T-helper 1 cell treated with Interleukin-12 subunit alpha and Interleukin-12 subunit beta and Interleukin-4 antibody, amounts not matched to agents 30 ng/mL and 1 ng/mL, for 36 hours (primary cell): ENCODE results near the gene TMEM163. TPM values are rescaled to one million over a fixed set of nuclear protein-coding genes. Genes with fewer than 3 reads are reported as not detected.

Source experiments
- intact Hi-C: fragments of 100-400 bp; cut with micrococcal nuclease; formaldehyde crosslinking; loops from one replicate; pipeline ENCODE4 v1.15.1; 2024
- total RNA-seq: library from RNA; stranded (reverse); gene quantifications from 2 replicates; pipeline ENCODE4 v1.2.3, GENCODE V29; 2022

Gene TMEM163
- total RNA-seq, 1 donor from 2014 or later, result 0.29 TPM

GRCh38 chr2:134693359-134694330 is 25.2 kb downstream of the TMEM163 start:
- intact Hi-C loops, result no loop called here

GRCh38 chr2:134692499-134692898 is 26.3 kb downstream of the TMEM163 start:
- intact Hi-C loops, result loop anchor here (1.0 kb wide), 2 partner anchors 116 to 226 kb away; no protein-coding TSS in a partner anchor

GRCh38 chr2:134690629-134691215 is 28.1 kb downstream of the TMEM163 start:
- intact Hi-C loops, result no loop called here

- intact Hi-C loops, result no loop called here
Measured at GRCh38 chr2:134689315-134689714, 29.5 kb downstream of the TMEM163 start.

- intact Hi-C loops, result no loop called here
Measured at GRCh38 chr2:134685967-134686366, 32.8 kb downstream of the TMEM163 start.

DNA sequence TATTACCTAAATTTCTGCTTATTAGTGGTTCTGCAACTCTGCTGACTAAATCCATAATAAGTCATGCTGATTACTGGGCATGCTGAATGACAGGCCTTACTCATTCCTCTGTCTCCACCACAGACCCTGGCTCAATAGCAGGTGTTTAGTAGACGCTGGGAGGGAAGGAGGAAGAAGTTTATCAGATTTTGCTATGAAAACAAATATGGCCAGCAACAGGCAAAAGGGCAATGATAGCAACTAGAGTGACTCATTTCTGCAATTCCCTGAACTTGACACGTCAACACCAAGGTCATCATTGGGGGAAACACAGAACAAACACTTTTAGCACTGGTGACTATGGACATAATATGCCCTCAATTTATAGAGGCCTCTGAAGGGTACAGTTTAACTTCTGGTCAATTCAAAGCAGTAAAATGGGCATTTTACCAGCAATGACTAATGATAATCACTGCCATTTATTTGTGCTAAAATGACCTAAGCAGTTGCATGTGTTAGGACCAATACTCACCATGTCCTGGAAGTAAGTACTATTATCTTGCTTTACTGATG is 35.2 kb downstream of the TMEM163 start:
- intact Hi-C loops, result no loop called here

GRCh38 chr2:134682726-134683125 is 36.1 kb downstream of the TMEM163 start:
- intact Hi-C loops, result no loop called here

DNA sequence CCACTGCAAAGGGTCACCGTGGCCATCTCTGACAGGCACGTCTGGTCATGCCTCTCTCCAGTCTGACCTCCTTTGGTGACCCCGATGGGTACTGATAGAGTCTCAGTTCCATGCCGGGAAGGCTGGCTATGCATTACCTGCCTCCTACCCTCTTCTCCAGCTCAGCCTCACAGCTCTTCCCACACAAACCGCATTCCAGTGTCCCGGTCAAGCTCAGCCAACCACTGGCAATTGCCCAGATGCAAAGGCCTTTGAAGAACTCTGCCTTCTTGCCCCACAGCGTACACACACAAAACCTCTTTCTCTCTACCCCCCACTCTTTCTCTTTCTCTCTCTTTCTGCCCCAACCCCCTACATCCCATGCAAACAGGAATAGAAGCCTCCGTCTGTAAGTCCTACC is 37.6 kb downstream of the TMEM163 start:
- intact Hi-C loops, result no loop called here

GRCh38 chr2:134679745-134680144 is 39.1 kb downstream of the TMEM163 start:
- intact Hi-C loops, result loop anchor here (1.0 to 10.0 kb wide), 3 partner anchors 9 to 1745 kb away; no protein-coding TSS in a partner anchor

DNA sequence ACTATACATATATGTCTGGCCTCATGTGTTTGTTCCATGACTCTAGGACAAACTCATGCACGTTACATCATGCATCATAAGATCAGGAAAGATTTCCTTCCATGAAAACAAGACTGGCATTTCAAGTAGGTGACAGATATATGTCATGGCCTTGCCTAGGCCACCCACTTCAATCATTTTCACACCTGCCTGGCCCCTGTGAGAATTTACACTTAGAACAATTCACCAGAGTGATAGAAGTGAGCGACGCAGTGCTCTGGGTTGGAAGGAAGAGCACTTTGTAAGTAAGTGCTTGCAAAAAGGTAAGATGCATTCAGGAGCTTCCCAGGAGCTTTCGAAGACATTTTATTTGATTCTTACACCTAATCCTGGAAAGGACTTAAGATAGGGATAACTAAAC is 39.5 kb downstream of the TMEM163 start:
- intact Hi-C loops, result loop anchor here (1.0 to 10.0 kb wide), 3 partner anchors 9 to 1746 kb away; no protein-coding TSS in a partner anchor

DNA sequence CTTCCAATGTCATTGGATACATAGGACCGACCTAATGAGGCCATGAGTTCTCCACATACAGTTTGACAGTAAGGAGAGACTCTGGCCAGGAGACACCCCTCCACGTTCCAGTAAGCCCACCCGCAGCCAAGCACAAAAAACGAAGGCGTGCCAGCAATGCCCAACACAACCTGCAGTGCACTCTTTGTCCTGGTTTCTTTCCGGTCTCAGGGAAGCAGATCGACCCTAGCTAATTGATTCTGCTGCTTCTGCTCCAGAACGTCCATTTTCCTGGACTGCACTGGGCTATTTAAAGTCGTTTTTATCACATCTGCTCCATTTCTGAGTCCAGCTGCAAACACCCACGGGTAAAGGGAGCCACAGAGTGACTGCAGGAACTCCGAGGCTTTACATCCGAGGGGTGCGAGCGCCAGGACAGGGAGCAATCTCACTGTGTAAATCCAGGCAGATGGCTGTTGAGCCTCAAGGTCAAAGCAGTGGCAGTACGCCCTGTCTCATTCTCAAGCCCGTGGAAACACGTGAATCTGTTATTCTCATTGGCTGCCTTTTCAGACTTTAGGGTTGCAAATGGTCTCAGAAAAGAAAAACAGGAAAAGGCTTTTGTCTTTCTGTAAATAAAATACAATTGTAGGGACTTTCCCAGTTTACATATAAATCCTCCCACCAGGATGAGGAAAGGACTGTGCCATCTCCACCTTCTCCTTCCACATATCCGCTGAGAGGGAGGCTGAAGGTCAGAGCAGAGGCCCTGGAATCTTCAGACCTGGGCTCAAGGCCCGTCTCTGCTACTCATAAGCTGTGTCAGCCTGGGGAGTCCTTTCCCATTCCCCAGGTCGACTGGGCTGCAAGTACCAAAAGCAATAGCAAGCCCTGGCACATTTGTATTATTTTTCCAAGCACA is 40.7 kb downstream of the TMEM163 start:
- intact Hi-C loops, result loop anchor here (2.0 to 10.0 kb wide), 2 partner anchors 21 to 1747 kb away; no protein-coding TSS in a partner anchor

GRCh38 chr2:134676960-134677359 is 41.8 kb downstream of the TMEM163 start:
- intact Hi-C loops, result loop anchor here (10.0 kb wide), 1 partner anchor 1748 kb away; no protein-coding TSS in a partner anchor

DNA sequence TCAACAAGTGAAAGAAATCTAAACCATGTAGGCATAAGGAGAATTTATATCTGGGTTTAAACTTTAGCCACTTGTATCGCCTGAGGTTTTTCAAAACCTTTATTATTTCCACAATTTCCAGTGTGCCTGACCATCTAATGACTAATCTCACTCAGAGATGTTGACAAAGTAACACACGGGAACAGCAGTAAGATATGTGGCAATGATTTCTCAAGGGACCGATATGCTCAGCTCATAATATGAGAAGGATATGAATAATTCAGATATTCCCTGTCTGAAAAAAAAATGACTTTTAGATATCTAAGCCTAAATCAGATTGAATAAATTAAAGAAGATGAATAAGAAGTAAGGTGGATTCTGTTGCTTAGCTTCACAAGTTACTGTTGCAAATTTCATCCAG is 43.5 kb downstream of the TMEM163 start:
- intact Hi-C loops, result loop anchor here (10.0 kb wide), 1 partner anchor 1749 kb away; no protein-coding TSS in a partner anchor

DNA sequence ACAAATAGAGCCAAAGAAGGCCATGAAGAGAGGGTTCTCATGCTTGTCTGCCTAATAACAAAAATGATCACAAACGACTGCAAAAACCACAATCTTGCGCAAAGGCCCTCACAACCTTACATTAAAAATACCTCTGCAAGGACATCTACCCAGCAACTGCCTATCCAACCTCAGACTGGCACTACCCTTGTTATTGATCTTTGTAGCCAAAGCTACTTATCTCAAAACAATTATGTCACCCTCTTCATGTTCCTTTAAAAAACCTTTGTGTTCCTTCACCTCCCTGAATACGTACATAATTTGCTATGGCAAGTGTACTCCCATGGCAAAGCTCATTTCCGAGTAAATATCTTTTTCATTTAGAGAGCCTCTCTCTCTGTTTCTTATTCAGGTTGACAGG is 44.1 kb downstream of the TMEM163 start:
- intact Hi-C loops, result loop anchor here (5.0 to 10.0 kb wide), 3 partner anchors 378 to 1750 kb away; partner anchors contain the start of genes R3HDM1, RAB3GAP1 and ZRANB3

DNA sequence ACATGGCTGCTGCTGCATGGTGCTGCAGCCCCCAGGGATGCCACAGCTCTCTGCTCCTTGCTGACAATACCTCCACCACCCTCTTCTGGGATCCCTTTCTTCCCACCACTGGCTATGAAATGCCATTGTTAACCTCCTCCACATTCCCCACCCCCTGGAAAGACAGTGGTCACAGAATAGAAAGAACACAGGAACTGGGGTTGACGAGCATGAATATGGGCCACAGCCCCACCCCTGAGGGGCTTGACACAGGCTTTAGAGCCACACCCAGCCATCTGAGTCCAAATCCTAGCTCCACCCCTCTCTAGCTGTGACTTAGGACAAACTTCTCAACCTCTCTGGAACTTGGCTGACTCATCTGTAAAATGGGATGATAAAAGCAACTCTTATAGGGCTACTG is 47.3 kb downstream of the TMEM163 start:
- intact Hi-C loops, result loop anchor here (2.0 to 10.0 kb wide), 6 partner anchors 43 to 1753 kb away; partner anchors contain the start of genes CCNT2, R3HDM1, RAB3GAP1 and ZRANB3

GRCh38 chr2:134670955-134671354 is 47.8 kb downstream of the TMEM163 start:
- intact Hi-C loops, result loop anchor here (1.0 to 10.0 kb wide), 7 partner anchors 8 to 1754 kb away; partner anchors contain the start of genes CCNT2, R3HDM1, RAB3GAP1 and ZRANB3

DNA sequence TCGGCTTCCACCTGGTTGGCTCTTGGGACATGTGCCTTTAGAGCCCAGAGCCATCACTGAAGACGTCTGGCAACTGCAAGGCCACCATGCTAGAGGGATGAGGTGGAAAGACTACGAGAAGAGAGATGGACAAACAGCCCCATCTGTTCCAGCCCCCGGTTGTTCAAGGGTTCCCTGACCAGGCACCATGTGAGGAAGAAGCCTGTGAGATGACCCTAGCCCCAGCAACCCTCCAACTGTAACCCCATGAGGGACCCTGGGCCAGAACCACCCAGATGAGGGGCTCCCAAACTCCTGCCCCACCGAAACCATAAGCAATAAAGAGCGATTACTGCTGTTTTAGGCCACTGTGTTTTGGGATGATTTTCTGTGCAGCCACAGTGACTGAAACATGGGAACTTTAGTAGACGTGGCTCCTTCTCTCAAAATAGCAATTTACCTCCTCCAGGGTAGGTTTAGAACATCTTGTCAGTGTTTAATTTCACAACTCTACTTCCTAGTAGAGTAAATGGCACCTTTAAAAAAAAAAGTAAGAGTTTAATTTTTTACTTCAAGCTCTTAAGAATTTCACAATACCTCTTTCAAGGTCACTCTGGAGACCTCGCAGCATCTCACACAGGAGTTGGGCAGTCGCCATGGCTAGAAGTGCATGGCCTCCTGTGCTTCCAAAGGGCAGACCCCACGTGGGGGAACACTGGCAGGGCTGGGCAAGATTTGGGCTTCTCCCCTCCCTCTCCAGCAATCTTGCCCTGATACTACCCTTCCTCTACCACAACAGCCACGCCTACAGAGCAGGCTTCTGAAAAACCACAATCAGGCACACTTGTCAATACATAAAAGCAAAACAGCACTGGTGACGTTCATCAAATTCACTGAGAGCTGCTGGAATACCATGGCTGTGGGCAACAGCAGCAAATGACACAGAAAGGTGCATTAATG is 48.8 kb downstream of the TMEM163 start:
- intact Hi-C loops, result loop anchor here (1.0 to 10.0 kb wide), 7 partner anchors 9 to 1755 kb away; partner anchors contain the start of genes CCNT2, R3HDM1, RAB3GAP1 and ZRANB3

- intact Hi-C loops, result loop anchor here (1.0 kb wide), 1 partner anchor 9 kb away; no protein-coding TSS in a partner anchor
Measured at GRCh38 chr2:134668821-134669220, 50.0 kb downstream of the TMEM163 start.

DNA sequence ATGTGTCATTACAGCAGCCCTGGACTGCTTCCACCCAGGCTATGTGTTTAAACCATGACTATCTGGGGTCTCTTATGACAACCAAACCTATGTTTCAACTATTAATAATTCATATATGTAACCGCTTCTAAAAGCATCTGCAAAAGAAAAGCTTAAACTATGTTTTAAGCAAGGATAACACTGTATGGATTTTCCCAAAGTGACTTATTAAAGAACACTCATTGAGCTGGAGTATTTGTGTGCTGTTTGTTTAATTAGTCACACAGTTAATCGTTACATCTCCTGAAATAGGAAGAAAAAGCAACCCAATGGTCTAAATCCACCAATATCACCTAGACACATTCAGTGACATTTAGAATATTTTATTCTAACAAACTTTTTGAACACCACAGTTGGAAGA is 51.3 kb downstream of the TMEM163 start:
- intact Hi-C loops, result no loop called here
